PFSK-1 (cell line): Measurements from ENCODE around the gene KAZALD1.

Experiments
- POLR2AphosphoS5 ChIP-seq: IDR thresholded peaks from 2 replicates; pipeline ENCODE4 v1.6.1; 2012; ENCODE audit warnings: low read depth, mild to moderate bottlenecking, control low read depth, low read length, moderate library complexity
- REST ChIP-seq, 2 experiments: IDR thresholded peaks; 2 replicates each; pipeline versions ENCODE4 v1.6.1 to v1.8.0; 2011 to 2012; ENCODE audit warnings: low read depth in 2 of 2, low read length in 2 of 2, control low read depth in 1 of 2, inconsistent platforms in 1 of 2, mild to moderate bottlenecking in 1 of 2, moderate library complexity in 1 of 2; ENCODE audit not compliant: insufficient read depth in 1 of 2
- SIN3A ChIP-seq: IDR thresholded peaks from 2 replicates; pipeline ENCODE4 v1.6.1; 2012; ENCODE audit warnings: mild to moderate bottlenecking, low read length, moderate library complexity, borderline replicate concordance; ENCODE audit not compliant: insufficient read depth

GRCh38 chr10:101044117-101044516 is 17.7 kb upstream of the KAZALD1 start:
- TF ChIP-seq SIN3A (no peak), REST (IDR thresholded peaks at IDR 0.05; ENCODE audit: insufficient read depth in 1 of 2, low read depth in 2 of 2, low read length in 2 of 2) (no peak), POLR2AphosphoS5 (no peak)
